DMS79 treated with DMSO at 0.1 percent for 48 hours (cell line): ENCODE measurements around the gene GCHFR.

Source experiments
- DNase-seq: peaks from one replicate; lab custom pipeline; 2025; lab: John Stamatoyannopoulos, UW

Gene GCHFR

GRCh38 chr15:40775740-40776536 is 12.1 kb downstream of the GCHFR start:
- DNase-seq = no peak

- DNase-seq = no peak
These were observed 12.8 kb downstream of the GCHFR start for GRCh38 chr15:40776537-40777141.

GRCh38 chr15:40782609-40783227 is 18.9 kb downstream of the GCHFR start:
- peak; percentile 66 for DNase-seq

GRCh38 chr15:40785164-40785563 is 21.3 kb downstream of the GCHFR start:
- DNase-seq = no peak

DNA sequence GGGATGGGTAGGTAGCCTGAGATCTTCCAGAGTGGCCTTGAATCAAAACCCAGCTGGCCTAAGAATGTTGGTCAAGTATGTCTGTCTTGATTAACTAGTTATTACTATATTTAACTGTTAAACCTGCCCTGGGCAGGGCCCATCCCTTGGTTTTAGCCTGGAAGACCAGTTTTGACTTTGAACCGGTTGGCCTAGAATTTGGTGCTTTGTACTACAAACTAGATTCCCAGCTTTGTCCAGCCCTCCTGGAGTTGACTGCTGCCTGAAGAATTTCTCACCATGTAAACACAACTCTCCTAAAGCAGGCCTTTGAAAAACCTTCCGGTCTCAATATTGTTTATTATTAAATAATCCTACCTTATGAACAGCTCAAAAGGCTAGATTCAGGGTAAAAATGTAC is 21.9 kb downstream of the GCHFR start:
- DNase-seq = no peak

- DNase-seq = peak; percentile 86
These were observed 23.5 kb downstream of the GCHFR start for GRCh38 chr15:40787344-40787841.

DNA sequence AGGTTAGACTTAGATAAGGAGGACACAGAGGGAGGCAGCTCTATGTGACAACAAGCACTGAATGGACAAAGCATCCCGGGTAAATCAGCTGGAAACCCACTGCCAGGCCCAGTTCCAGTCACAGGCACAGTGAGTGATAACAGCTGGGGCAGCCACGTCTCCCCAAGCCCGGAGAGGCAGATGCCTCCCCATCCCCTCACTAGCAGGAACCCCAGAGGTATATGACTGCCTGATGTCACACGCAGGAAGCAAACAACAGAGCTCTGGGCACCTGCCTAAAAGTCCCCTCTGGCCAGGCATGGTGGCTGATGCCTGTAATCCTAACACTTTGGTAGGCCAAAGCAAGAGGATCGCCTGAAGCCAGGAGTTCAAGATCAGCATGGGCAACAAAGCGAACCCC is 24.1 kb downstream of the GCHFR start:
- no peak for DNase-seq

DNA sequence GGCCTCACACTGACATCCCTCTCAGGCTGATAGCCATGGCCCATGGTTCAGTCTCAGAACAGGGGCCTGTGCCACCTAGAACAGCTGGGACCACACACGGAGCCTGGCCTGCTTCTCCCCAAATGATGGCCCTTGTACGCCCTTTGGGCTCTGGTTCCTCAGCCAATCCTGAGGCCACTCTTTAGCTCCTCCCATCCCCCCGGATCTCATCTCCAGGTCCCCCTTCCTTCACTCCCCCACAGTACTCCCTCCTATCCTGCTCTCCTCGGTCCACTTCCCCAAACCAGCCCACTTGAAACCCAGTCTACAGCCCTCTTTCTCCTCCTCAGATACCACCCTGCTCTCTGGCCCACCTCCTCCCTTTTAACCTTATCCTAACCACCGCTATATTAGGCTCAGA is 25.3 kb downstream of the GCHFR start:
- DNase-seq = no peak

GRCh38 chr15:40789999-40790398 is 26.1 kb downstream of the GCHFR start:
- DNase-seq = no peak

DNA sequence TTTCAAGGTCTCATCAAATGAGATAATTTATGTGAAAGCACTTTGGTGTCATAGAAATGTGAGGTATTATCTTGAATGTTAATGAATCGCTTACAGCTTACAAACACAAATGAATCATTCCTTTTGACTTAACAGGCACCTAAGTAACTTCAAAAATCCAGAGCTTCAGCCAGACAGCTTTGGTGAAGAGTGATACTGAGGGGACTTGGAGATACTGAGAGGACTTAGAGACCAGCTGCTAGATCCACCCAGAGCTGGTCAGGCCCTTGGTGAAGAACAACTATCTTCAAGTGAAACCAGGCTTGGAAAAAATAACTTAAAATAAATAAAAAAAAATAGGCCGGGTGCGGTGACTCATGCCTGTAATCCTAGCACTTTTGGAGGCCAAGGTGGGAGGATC is 26.9 kb downstream of the GCHFR start:
- no peak for DNase-seq

DNA sequence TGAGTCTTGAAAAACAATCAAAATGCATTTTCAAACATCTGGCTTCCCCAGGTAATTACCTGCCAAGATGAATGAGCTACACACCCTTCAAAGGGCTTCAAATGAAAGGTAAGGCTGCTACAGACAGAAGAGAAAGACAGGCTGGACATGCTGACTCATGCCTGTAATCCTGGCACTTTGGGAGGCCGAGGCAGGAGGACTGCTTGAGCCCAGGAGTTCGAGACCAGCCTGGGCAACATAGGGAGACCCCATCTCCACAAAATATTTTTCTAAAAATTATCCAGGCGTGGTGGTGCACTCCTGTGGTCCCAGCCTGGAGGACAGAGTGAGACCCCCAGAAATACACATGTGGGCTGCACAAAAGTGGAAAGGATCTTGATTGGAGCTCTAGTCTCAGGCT is 28.5 kb downstream of the GCHFR start:
- DNase-seq = no peak

GRCh38 chr15:40793216-40793989 is 29.5 kb downstream of the GCHFR start:
- no peak for DNase-seq

DNA sequence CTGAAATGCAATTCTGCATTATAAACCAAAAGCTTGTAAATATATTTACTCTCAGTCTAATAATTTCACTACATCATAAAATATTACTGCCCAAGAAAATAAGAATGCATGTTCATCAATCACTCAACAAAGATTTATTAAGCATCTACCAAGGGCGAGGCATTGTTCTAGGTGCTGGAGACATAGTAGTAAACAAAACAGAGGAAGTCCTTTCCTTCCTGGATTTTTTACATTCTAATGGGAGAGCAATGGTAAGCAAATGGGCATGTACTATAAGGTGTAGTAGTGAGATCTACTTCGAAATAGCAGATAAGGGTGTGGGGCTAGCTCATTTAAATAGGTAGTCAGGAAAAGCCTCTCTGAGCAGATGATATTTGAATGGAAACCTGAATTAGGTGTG is 32.2 kb downstream of the GCHFR start:
- no peak for DNase-seq

GRCh38 chr15:40796512-40796911 is 32.6 kb downstream of the GCHFR start:
- no peak for DNase-seq

DNA sequence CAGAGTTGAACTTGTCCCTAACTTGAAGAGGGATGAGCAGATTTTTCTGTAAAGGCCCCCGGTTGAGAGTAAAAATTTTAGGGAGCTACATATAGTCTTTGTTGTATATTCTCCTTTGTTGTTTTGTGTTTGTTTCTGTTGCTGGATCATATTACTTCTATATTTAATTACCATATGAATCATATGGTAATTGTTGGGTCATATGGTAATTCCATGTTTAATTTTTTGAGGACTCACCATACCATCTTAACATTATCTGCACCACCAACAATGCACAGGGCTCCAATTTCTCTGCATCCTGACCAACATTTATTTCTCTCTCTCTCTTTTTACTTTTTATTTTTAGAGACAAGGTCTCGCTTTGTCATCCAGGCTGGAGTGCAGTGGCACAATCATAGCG is 35.7 kb downstream of the GCHFR start:
- DNase-seq = no peak

GRCh38 chr15:40803076-40803475 is 39.2 kb downstream of the GCHFR start:
- no peak for DNase-seq

DNA sequence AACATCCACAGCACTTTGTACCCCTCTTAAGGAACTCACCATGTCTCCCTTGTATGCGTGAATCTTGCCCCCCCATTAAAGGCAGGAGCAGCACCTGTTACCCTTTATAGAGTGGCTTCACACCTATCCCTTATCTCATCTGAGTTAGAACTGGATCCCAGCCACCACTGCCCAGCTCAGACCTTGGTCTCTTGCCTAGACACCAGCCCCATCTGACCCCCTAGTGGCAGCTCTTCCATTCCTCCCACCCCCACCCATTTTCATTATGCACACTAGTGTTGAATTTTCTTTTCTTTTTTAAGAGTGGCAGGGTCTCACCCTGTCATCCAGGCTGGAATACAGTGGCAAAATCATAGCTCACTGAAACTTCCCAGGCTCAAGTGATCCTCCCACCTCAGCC is 39.8 kb downstream of the GCHFR start:
- no peak for DNase-seq

GRCh38 chr15:40806672-40807027 is 42.8 kb downstream of the GCHFR start:
- DNase-seq = no peak

DNA sequence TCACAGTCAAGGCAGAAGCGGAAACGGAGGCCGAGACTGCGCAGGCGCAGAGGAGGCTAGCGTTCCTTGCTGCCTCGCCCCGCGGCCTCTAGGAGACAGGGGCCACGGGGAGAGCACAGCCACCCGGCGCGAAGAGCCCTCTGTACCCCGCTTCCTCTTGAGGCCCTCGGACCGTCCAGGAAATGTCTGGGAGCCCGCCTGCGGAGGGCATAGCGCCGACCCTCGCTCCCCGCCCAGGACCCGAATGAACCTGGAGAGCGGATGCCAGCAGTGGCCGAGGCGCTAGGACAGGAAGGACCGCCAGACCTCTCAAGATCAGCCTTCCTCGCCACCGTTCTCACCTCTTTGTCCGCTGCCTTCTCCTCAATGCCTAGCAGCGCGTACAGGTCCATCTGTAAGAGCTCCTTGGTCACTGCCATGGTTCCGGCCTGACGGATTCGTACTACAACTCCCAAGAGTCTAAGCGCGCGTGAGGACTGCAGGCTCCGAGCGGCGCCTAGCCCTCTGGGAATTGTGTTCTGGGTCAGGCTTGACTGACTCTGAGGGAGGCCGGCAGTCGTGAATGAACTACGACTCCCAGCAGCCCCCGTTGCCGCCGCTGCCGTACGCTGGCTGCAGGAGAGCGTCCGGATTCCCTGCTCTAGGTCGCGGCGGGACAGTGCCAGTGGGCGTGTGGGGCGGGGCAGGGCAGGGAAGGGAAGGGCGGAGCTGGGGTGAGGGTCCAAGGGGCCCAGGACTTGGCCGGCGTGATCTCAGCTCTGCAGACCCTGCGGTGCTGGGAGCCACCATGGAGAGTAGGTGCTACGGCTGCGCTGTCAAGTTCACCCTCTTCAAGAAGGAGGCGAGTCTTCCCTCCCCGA is 43.4 kb downstream of the GCHFR start, which contains the start of the genes DNAJC17 and ZFYVE19:
Gene DNAJC17 (minus strand): TSS at position 446 of the 860 bp plus-strand sequence. CDS start 27 bp downstream, at position 419.
Gene ZFYVE19 (plus strand): TSS at position 62 of the 860 bp plus-strand sequence. CDS start 501 bp downstream, at position 563.
- peak; percentile 82 for DNase-seq

- DNase-seq = no peak
These were observed 44.1 kb downstream of the GCHFR start for GRCh38 chr15:40807888-40808461.
